ENCODE data around the gene LCE2D. TPM values are rescaled to one million over a fixed set of nuclear protein-coding genes. Genes with fewer than 3 reads are reported as not detected.
"Not testable (repeated sequence)": the region's sequence is repeated elsewhere in the genome, so short reads cannot be mapped to it uniquely, and the experiment has no call there.

Gene LCE2D
- total RNA-seq, 1 experiment from 2014 or later, result not detected

DNA sequence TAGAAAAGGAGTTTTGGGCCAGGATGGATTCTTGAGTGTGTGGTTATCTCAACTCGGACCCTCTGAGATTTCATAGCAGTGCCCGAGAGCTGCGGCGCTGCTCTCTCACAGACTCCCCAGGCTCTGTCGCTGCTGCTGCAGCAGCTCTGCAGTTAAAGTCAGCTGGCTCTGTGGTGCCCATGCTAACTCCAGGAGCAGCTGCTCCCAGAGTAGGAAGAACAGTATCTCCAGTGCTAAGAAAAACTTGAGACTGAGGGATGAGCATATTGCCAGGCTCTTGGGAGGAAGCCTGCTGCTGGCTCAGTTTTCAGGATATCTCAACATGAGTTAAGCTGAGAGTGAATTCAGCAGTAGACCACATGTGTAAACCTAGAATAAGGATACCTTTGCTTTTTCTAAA lies 4.5 kb downstream of the LCE2D start:
- TF ChIP-seq, protein P1, sequence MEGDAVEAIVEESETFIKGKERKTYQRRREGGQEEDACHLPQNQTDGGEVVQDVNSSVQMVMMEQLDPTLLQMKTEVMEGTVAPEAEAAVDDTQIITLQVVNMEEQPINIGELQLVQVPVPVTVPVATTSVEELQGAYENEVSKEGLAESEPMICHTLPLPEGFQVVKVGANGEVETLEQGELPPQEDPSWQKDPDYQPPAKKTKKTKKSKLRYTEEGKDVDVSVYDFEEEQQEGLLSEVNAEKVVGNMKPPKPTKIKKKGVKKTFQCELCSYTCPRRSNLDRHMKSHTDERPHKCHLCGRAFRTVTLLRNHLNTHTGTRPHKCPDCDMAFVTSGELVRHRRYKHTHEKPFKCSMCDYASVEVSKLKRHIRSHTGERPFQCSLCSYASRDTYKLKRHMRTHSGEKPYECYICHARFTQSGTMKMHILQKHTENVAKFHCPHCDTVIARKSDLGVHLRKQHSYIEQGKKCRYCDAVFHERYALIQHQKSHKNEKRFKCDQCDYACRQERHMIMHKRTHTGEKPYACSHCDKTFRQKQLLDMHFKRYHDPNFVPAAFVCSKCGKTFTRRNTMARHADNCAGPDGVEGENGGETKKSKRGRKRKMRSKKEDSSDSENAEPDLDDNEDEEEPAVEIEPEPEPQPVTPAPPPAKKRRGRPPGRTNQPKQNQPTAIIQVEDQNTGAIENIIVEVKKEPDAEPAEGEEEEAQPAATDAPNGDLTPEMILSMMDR (conservative IDR thresholded peaks at IDR 0.05; ENCODE audit: low read depth, low read length), result no peak
- no peak for TF ChIP-seq EZH2 (IDR thresholded peaks at IDR 0.05; ENCODE audit: low read length, unreplicated experiment)
- TF ChIP-seq EZH2phosphoT487 (IDR thresholded peaks at IDR 0.05; ENCODE audit: borderline replicate concordance, low read length), result no peak
- H3K4me2 ChIP-seq (ENCODE audit: low read length), result no peak overlapping the region
- H3F3A ChIP-seq (ENCODE audit: low read length, unreplicated experiment), result no peaks in the 10 kb centered on the region
- H3K9me2 ChIP-seq (replicated peaks; ENCODE audit: low read length), result no peaks in the 10 kb centered on the region
- H3K27ac ChIP-seq (ENCODE audit: low read length), result no peak overlapping the region
- no peak overlapping the region for H3K9ac ChIP-seq (ENCODE audit: low read length)
- ATAC-seq, result no peak
- intact Hi-C loops (cut with micrococcal nuclease), result no loop called here
- no peak overlapping the region for H3K4me3 ChIP-seq (ENCODE audit: low read length)
- no TSS peak for BruUV-seq (replicated peaks)
- no peaks in the 10 kb centered on the region for H3K9me3 ChIP-seq (ENCODE audit: low read length)
- ChIA-PET CTCF (no interaction called here), POLR2A (ENCODE audit: unreplicated experiment) (no interaction called here)
- H3K79me2 ChIP-seq (ENCODE audit: low read length), result no peaks in the 10 kb centered on the region
- H3K36me3 ChIP-seq (ENCODE audit: low read depth, low read length), result no peaks in the 10 kb centered on the region
- DNase-seq, result no peak
- no peaks in the 10 kb centered on the region for H3K4me1 ChIP-seq (ENCODE audit: insufficient read depth, low read length)
- peaks cover 23% of the 10 kb centered on the region for H3K27me3 ChIP-seq (ENCODE audit: low read length)
- H4K20me1 ChIP-seq (ENCODE audit: low read length), result no peaks in the 10 kb centered on the region
- no peak overlapping the region for H2AFZ ChIP-seq (ENCODE audit: low read length)

GRCh38 chr1:152673016-152673415 lies 9.8 kb downstream of the LCE2D start:
- no peak overlapping the region for H2AFZ ChIP-seq (ENCODE audit: low read length)
- ATAC-seq (no peak), DNase-seq (no peak)
- POLR2A ChIA-PET (ENCODE audit: unreplicated experiment), result no interaction called here
- H3K4me1 ChIP-seq (ENCODE audit: insufficient read depth, low read length), result no peaks in the 10 kb centered on the region
- TF ChIP-seq, protein P1 (conservative IDR thresholded peaks at IDR 0.05; ENCODE audit: low read depth, low read length), result no peak
- TF ChIP-seq EZH2 (IDR thresholded peaks at IDR 0.05; ENCODE audit: low read length, unreplicated experiment), result no peak
- no peak for TF ChIP-seq EZH2phosphoT487 (IDR thresholded peaks at IDR 0.05; ENCODE audit: borderline replicate concordance, low read length)
- H4K20me1 ChIP-seq (ENCODE audit: low read length), result no peaks in the 10 kb centered on the region
- H3K27me3 ChIP-seq (ENCODE audit: low read length), result peaks cover 35% of the 10 kb centered on the region
- H3K4me2 ChIP-seq (ENCODE audit: low read length), result no peak overlapping the region
- no peaks in the 10 kb centered on the region for H3K9me2 ChIP-seq (replicated peaks; ENCODE audit: low read length)
- intact Hi-C loops (cut with micrococcal nuclease), result no loop called here
- no peak overlapping the region for H3K9ac ChIP-seq (ENCODE audit: low read length)
- no peaks in the 10 kb centered on the region for H3K9me3 ChIP-seq (ENCODE audit: low read length)
- BruUV-seq (replicated peaks), result no TSS peak
- H3K4me3 ChIP-seq (ENCODE audit: low read length), result no peak overlapping the region
- no peaks in the 10 kb centered on the region for H3F3A ChIP-seq (ENCODE audit: low read length, unreplicated experiment)
- CTCF ChIA-PET, result no interaction called here
- no peaks in the 10 kb centered on the region for H3K36me3 ChIP-seq (ENCODE audit: low read depth, low read length)
- H3K79me2 ChIP-seq (ENCODE audit: low read length), result no peaks in the 10 kb centered on the region
- no peak overlapping the region for H3K27ac ChIP-seq (ENCODE audit: low read length)

DNA sequence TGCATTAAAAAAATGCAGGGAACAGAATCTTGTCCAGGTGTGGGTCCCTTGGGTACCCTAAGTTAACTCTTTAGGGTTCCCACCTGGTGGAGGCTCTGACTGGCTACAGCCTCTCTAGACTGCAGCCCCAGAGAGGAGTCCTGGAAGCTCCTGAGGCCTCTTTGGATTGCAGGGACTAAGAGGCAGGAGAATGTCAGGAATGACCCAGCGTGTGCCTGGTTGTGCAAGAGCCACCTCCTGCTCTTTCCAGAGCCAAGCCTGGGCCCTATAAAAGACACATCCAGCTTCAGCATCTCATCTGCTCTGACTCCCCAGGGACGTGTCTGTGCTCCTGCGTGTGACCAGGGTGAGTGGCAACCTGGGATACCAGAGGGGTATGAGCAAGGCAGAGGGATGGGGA lies 11.8 kb downstream of the LCE2D start, which contains the start of gene LCE2C:
TSS of gene LCE2C (plus strand) at position 297 of the 400 bp plus-strand sequence. CDS start 737 bp downstream, outside the sequence.
- H3K9ac ChIP-seq (ENCODE audit: low read length); H3K27ac ChIP-seq (ENCODE audit: low read length); H3K4me3 ChIP-seq (ENCODE audit: low read length); H3K4me1 ChIP-seq (ENCODE audit: insufficient read depth, low read length); H2AFZ ChIP-seq (ENCODE audit: low read length); H3K9me2 ChIP-seq (replicated peaks; ENCODE audit: low read length); ATAC-seq; H3K36me3 ChIP-seq (ENCODE audit: low read depth, low read length); CTCF ChIA-PET; H3K9me3 ChIP-seq (ENCODE audit: low read length); BruUV-seq (replicated peaks); H3F3A ChIP-seq (ENCODE audit: low read length, unreplicated experiment); H3K4me2 ChIP-seq (ENCODE audit: low read length); DNase-seq; H4K20me1 ChIP-seq (ENCODE audit: low read length); intact Hi-C loops (cut with micrococcal nuclease); POLR2A ChIA-PET (ENCODE audit: unreplicated experiment); H3K79me2 ChIP-seq (ENCODE audit: low read length): not testable (repeated sequence)
- H3K27me3 ChIP-seq (ENCODE audit: low read length), result peaks cover 55% of the 10 kb centered on the region
